GM12892 (cell line): ENCODE results near the gene ZNF438.

Experiments
- POLR2A ChIP-seq: IDR thresholded peaks from 2 replicates; pipeline ENCODE4 v1.6.1; 2011; ENCODE audit warnings: low read depth, low read length, control low read depth
- POLR2AphosphoS5 ChIP-seq: IDR thresholded peaks from 2 replicates; pipeline ENCODE4 v1.6.1; 2011; ENCODE audit warnings: low read depth, low read length, control low read depth

GRCh38 chr10:30959836-30960210 lies 71.8 kb downstream of the ZNF438 start:
- TF ChIP-seq POLR2A, result no peak
- TF ChIP-seq POLR2AphosphoS5, result no peak
